BLaER1 treated with 17β-estradiol and CSF1 and Interleukin-3, amounts not matched to agents 10 nM and 100 nM (cell line): ENCODE results near the gene CMPK1.
A peak's percentile ranks its signal among the peaks of the same experiment; 100 is the strongest.

Source experiments
- H3K27ac ChIP-seq, 11 experiments: shearing (Covaris generic); formaldehyde crosslinking; 2 replicates each; pipeline ENCODE4 v1.8.1; 2022
- H3K27me3 ChIP-seq, 11 experiments: shearing (Covaris generic); formaldehyde crosslinking; 2 replicates each; pipeline ENCODE4 v1.8.1; 2022
- H3K36me3 ChIP-seq, 11 experiments: shearing (Covaris generic); formaldehyde crosslinking; 2 replicates each; pipeline ENCODE4 v1.8.1; 2022
- H3K4me1 ChIP-seq, 10 experiments: shearing (Covaris generic); formaldehyde crosslinking; 2 replicates each; pipeline ENCODE4 v1.8.1; 2022
- H3K4me2 ChIP-seq, 11 experiments: shearing (Covaris generic); formaldehyde crosslinking; 2 replicates each; pipeline ENCODE4 v1.8.1; 2022
- H3K4me3 ChIP-seq, 10 experiments: shearing (Covaris generic); formaldehyde crosslinking; 2 replicates each; pipeline ENCODE4 v1.8.1; 2022
- H3K9ac ChIP-seq, 11 experiments: shearing (Covaris generic); formaldehyde crosslinking; 2 replicates each; pipeline ENCODE4 v1.8.1; 2022
- H3K9me3 ChIP-seq, 11 experiments: shearing (Covaris generic); formaldehyde crosslinking; replicated peaks in 1 of 11; 2 replicates each; pipeline ENCODE4 v1.8.1; 2022
- H4K20me1 ChIP-seq, 11 experiments: shearing (Covaris generic); formaldehyde crosslinking; 2 replicates each; pipeline ENCODE4 v1.8.1; 2022
- Cebpa-rat ChIP-seq, 11 experiments: shearing (Covaris generic); IDR thresholded peaks; 2 replicates each; pipeline ENCODE4 v1.8.1; 2022

Gene CMPK1

GRCh38 chr1:47351305-47351704, 17.7 kb downstream of the CMPK1 start:
- H3K4me3 ChIP-seq, result no peak overlapping the region
- no peaks in the 10 kb centered on the region for H3K27me3 ChIP-seq
- H3K27ac ChIP-seq, result peak overlapping the region in 1 of 11 experiments; percentile 2; a peak in 1 of 22 replicates
- H4K20me1 ChIP-seq, result peaks cover 39 to 99% (median 95%) of the 10 kb centered on the region in 11 experiments; a peak in 20 of 22 replicates
- TF ChIP-seq Cebpa-rat (IDR thresholded peaks at IDR 0.05), result no peak
- 0 out of 22 replicates have a peak overlapping the region, but pooled peaks of 1 of the 11 experiments have one; percentile 4 for H3K4me2 ChIP-seq
- peaks cover 3 to 26% (median 15%) of the 10 kb centered on the region in 10 experiments; a peak in 17 of 20 replicates for H3K4me1 ChIP-seq
- H3K36me3 ChIP-seq, result peaks cover 13 to 50% (median 40%) of the 10 kb centered on the region in 11 experiments; a peak in 19 of 22 replicates
- no peak overlapping the region for H3K9ac ChIP-seq
- H3K9me3 ChIP-seq, result no peaks in the 10 kb centered on the region

- no peaks in the 10 kb centered on the region for H3K27me3 ChIP-seq
- peaks cover 29 to 100% (median 88%) of the 10 kb centered on the region in 11 experiments; a peak in 20 of 22 replicates for H4K20me1 ChIP-seq
- peaks cover 0 to 6% (median 0%) of the 10 kb centered on the region in 10 experiments; a peak in 1 of 20 replicates for H3K4me1 ChIP-seq
- no peak for TF ChIP-seq Cebpa-rat (IDR thresholded peaks at IDR 0.05)
- H3K4me3 ChIP-seq, result no peak overlapping the region
- H3K27ac ChIP-seq, result no peak overlapping the region
- no peaks in the 10 kb centered on the region for H3K9me3 ChIP-seq
- no peak overlapping the region for H3K9ac ChIP-seq
- H3K36me3 ChIP-seq, result peaks cover 8 to 38% (median 19%) of the 10 kb centered on the region in 11 experiments; a peak in 15 of 22 replicates
- no peak overlapping the region for H3K4me2 ChIP-seq
These were observed 27.8 kb downstream of the CMPK1 start for GRCh38 chr1:47361380-47361779.

GRCh38 chr1:47362828-47363227, 29.2 kb downstream of the CMPK1 start:
- H3K9ac ChIP-seq, result no peak overlapping the region
- no peak overlapping the region for H3K4me3 ChIP-seq

GRCh38 chr1:47367651-47368050, 34.1 kb downstream of the CMPK1 start:
- TF ChIP-seq Cebpa-rat (IDR thresholded peaks at IDR 0.05), result no peak
- Histone ChIP-seq H4K20me1 (peaks cover 29 to 62% (median 52%) of the 10 kb centered on the region in 11 experiments; a peak in 20 of 22 replicates), H3K9me3 (no peaks in the 10 kb centered on the region), H3K4me1 (peaks cover 0 to 6% (median 0%) of the 10 kb centered on the region in 10 experiments; a peak in 1 of 20 replicates), H3K4me2 (no peak overlapping the region), H3K27ac (no peak overlapping the region), H3K36me3 (peaks cover 43 to 64% (median 57%) of the 10 kb centered on the region in 11 experiments), H3K4me3 (no peak overlapping the region), H3K9ac (no peak overlapping the region), H3K27me3 (no peaks in the 10 kb centered on the region)

More at GRCh38 chr1:47362828-47363227, 29.2 kb downstream of the CMPK1 start:
- peaks cover 29 to 100% (median 89%) of the 10 kb centered on the region in 11 experiments; a peak in 20 of 22 replicates for H4K20me1 ChIP-seq
- no peak overlapping the region for H3K27ac ChIP-seq
- H3K4me2 ChIP-seq, result no peak overlapping the region
- no peak for TF ChIP-seq Cebpa-rat (IDR thresholded peaks at IDR 0.05)
- H3K9me3 ChIP-seq, result no peaks in the 10 kb centered on the region
- H3K4me1 ChIP-seq, result peaks cover 0 to 6% (median 0%) of the 10 kb centered on the region in 10 experiments; a peak in 1 of 20 replicates
- H3K36me3 ChIP-seq, result peaks cover under 1 to 31% (median 16%) of the 10 kb centered on the region in 11 experiments; a peak in 16 of 22 replicates
- no peaks in the 10 kb centered on the region for H3K27me3 ChIP-seq

- H3K9me3 ChIP-seq, result no peaks in the 10 kb centered on the region
- H4K20me1 ChIP-seq, result peaks cover 11 to 28% (median 20%) of the 10 kb centered on the region in 11 experiments; a peak in 18 of 22 replicates
- H3K27me3 ChIP-seq, result no peaks in the 10 kb centered on the region
- no peak overlapping the region for H3K9ac ChIP-seq
- no peak overlapping the region for H3K4me2 ChIP-seq
- no peak overlapping the region for H3K27ac ChIP-seq
- H3K4me3 ChIP-seq, result no peak overlapping the region
- no peak for TF ChIP-seq Cebpa-rat (IDR thresholded peaks at IDR 0.05)
- H3K36me3 ChIP-seq, result peaks cover 76 to 89% (median 80%) of the 10 kb centered on the region in 11 experiments
- H3K4me1 ChIP-seq, result no peaks in the 10 kb centered on the region
These were observed 37.5 kb downstream of the CMPK1 start for GRCh38 chr1:47371016-47371517.

- Histone ChIP-seq H3K4me3 (no peak overlapping the region), H3K36me3 (peaks cover 84 to 100% (median 92%) of the 10 kb centered on the region in 11 experiments), H3K27me3 (no peaks in the 10 kb centered on the region), H3K9ac (no peak overlapping the region), H4K20me1 (peaks cover 0 to 6% (median 0%) of the 10 kb centered on the region in 11 experiments; a peak in 1 of 22 replicates), H3K9me3 (no peaks in the 10 kb centered on the region), H3K27ac (no peak overlapping the region), H3K4me1 (peaks cover 0 to 8% (median 3%) of the 10 kb centered on the region in 10 experiments; a peak in 9 of 20 replicates), H3K4me2 (no peak overlapping the region)
- no peak for TF ChIP-seq Cebpa-rat (IDR thresholded peaks at IDR 0.05)
These were observed 40.9 kb downstream of the CMPK1 start for GRCh38 chr1:47374501-47374900.

GRCh38 chr1:47378147-47378546, 44.6 kb downstream of the CMPK1 start:
- H3K27me3 ChIP-seq, result no peaks in the 10 kb centered on the region
- H3K4me2 ChIP-seq, result no peak overlapping the region
- H3K9ac ChIP-seq, result no peak overlapping the region
- H3K4me1 ChIP-seq, result peaks cover 0 to 11% (median 4%) of the 10 kb centered on the region in 10 experiments; a peak in 9 of 20 replicates
- H3K4me3 ChIP-seq, result no peak overlapping the region
- H3K27ac ChIP-seq, result no peak overlapping the region
- TF ChIP-seq Cebpa-rat (IDR thresholded peaks at IDR 0.05), result no peak
- no peaks in the 10 kb centered on the region for H3K9me3 ChIP-seq
- H3K36me3 ChIP-seq, result peaks cover 80 to 100% (median 89%) of the 10 kb centered on the region in 11 experiments
- peaks cover 0 to 6% (median 0%) of the 10 kb centered on the region in 11 experiments; a peak in 2 of 22 replicates for H4K20me1 ChIP-seq

GRCh38 chr1:47380699-47381098, 47.1 kb downstream of the CMPK1 start:
- no peak for TF ChIP-seq Cebpa-rat (IDR thresholded peaks at IDR 0.05)
- H3K27ac ChIP-seq, result no peak overlapping the region

GRCh38 chr1:47382399-47382983, 48.9 kb downstream of the CMPK1 start:
- Histone ChIP-seq H3K4me2 (no peak overlapping the region), H3K4me3 (no peak overlapping the region), H3K9me3 (no peaks in the 10 kb centered on the region), H3K27me3 (no peaks in the 10 kb centered on the region), H4K20me1 (peaks cover 0 to 7% (median 0%) of the 10 kb centered on the region in 11 experiments; a peak in 2 of 22 replicates), H3K4me1 (peaks cover 0 to 11% (median 4%) of the 10 kb centered on the region in 10 experiments; a peak in 9 of 20 replicates), H3K36me3 (peaks cover 48 to 91% (median 57%) of the 10 kb centered on the region in 11 experiments), H3K9ac (no peak overlapping the region), H3K27ac (no peak overlapping the region)
- TF ChIP-seq Cebpa-rat (IDR thresholded peaks at IDR 0.05), result no peak

More at GRCh38 chr1:47380699-47381098, 47.1 kb downstream of the CMPK1 start:
- no peak overlapping the region for H3K9ac ChIP-seq
- H4K20me1 ChIP-seq, result peaks cover 0 to 6% (median 0%) of the 10 kb centered on the region in 11 experiments; a peak in 2 of 22 replicates
- H3K4me3 ChIP-seq, result no peak overlapping the region
- no peaks in the 10 kb centered on the region for H3K27me3 ChIP-seq
- no peak overlapping the region for H3K4me2 ChIP-seq
- peaks cover 60 to 100% (median 67%) of the 10 kb centered on the region in 11 experiments for H3K36me3 ChIP-seq
- no peaks in the 10 kb centered on the region for H3K9me3 ChIP-seq
- peaks cover 0 to 11% (median 4%) of the 10 kb centered on the region in 10 experiments; a peak in 9 of 20 replicates for H3K4me1 ChIP-seq
